SU-DHL-6 (cell line): ENCODE measurements around the gene RALY.

Source experiments
- H2AFZ ChIP-seq: fragments of 200-600 bp; sonication (generic); 2 replicates; pipeline ENCODE4 v1.6.1; 2014; ENCODE audit warnings: low read depth, mild to moderate bottlenecking, moderate library complexity, mixed read lengths, antibody characterized with exemption, low read length; ENCODE audit not compliant: severe bottlenecking
- H3F3A ChIP-seq: fragments of 200-600 bp; shearing (Covaris generic); 2 replicates; pipeline ENCODE4 v1.6.0; 2016; ENCODE audit warnings: antibody characterized with exemption, mild to moderate bottlenecking; ENCODE audit not compliant: insufficient read depth
- H3K27ac ChIP-seq: fragments of 200-600 bp; sonication (generic); 2 replicates; pipeline ENCODE4 v1.5.1; 2016; ENCODE audit warnings: low read depth, mild to moderate bottlenecking, low read length, moderate library complexity, mixed read lengths
- H3K27me3 ChIP-seq: fragments of 200-600 bp; sonication (generic), shearing (Covaris generic); 2 replicates; pipeline ENCODE4 v1.6.0; 2014; ENCODE audit warnings: mild to moderate bottlenecking, low read length
- H3K36me3 ChIP-seq: fragments of 200-600 bp; sonication (generic); 2 replicates; pipeline ENCODE4 v1.6.1; 2014; ENCODE audit warnings: mild to moderate bottlenecking, low read length, mixed read lengths
- H3K4me2 ChIP-seq: fragments of 300-600, 200-600 bp; shearing (Covaris generic), sonication (generic); 2 replicates; pipeline ENCODE4 v1.6.0; 2014; ENCODE audit warnings: low read length, low read depth, mild to moderate bottlenecking; ENCODE audit not compliant: poor library complexity, severe bottlenecking
- H3K4me3 ChIP-seq: fragments of 200-600 bp; sonication (generic); 2 replicates; pipeline ENCODE4 v1.5.1; 2014; ENCODE audit warnings: antibody characterized with exemption, low read length, mild to moderate bottlenecking, mixed read lengths; ENCODE audit not compliant: insufficient read depth, poor library complexity, severe bottlenecking
- H3K79me2 ChIP-seq: fragments of 200-600 bp; sonication (generic); 2 replicates; pipeline ENCODE4 v1.6.1; 2014; ENCODE audit warnings: mild to moderate bottlenecking, low read length, moderate library complexity; ENCODE audit not compliant: insufficient read depth
- H3K9ac ChIP-seq: fragments of 200-600 bp; sonication (generic); 2 replicates; pipeline ENCODE4 v1.7.0; 2014; ENCODE audit warnings: mild to moderate bottlenecking, low read length
- H3K9me2 ChIP-seq: fragments of 200-600 bp; sonication (generic); replicated peaks from 2 replicates; pipeline ENCODE4 v1.6.1; 2014; ENCODE audit warnings: low read length; ENCODE audit not compliant: insufficient read depth
- H3K9me3 ChIP-seq: fragments of 200-600 bp; sonication (generic); 2 replicates; pipeline ENCODE4 v1.6.1; 2014; ENCODE audit warnings: low read length, mixed read lengths; ENCODE audit not compliant: insufficient read depth
- H4K20me1 ChIP-seq: fragments of 200-600 bp; sonication (generic); 2 replicates; pipeline ENCODE4 v1.6.1; 2014; ENCODE audit warnings: low read depth, mild to moderate bottlenecking, antibody characterized with exemption, low read length, moderate library complexity, mixed read lengths
- CTCF ChIP-seq: fragments of 200-600 bp; sonication (generic); IDR thresholded peaks from one replicate; pipeline ENCODE4 v1.5.1; 2017; ENCODE audit warnings: antibody characterized with exemption, mild to moderate bottlenecking, low read length, moderate library complexity; ENCODE audit not compliant: insufficient read depth, poor library complexity, severe bottlenecking
- EZH2phosphoT487 ChIP-seq: fragments of 200-600 bp; sonication (generic), shearing (Covaris generic); conservative IDR thresholded peaks from 2 replicates; pipeline ENCODE4 v1.6.1; 2018; ENCODE audit warnings: mild to moderate bottlenecking, antibody characterized with exemption, low read length, moderate library complexity, mixed read lengths

The RALY gene

GRCh38 chr20:34082232-34082887, 88.6 kb downstream of the RALY start:
- no peak overlapping the region for H2AFZ ChIP-seq
- H3K79me2 ChIP-seq: no peaks in the 10 kb centered on the region
- no peaks in the 10 kb centered on the region for H3K27me3 ChIP-seq
- H3K4me3 ChIP-seq: no peak overlapping the region
- no peaks in the 10 kb centered on the region for H3K9me3 ChIP-seq
- H4K20me1 ChIP-seq: peaks cover 3% of the 10 kb centered on the region; the same call in 1 of the 2 replicates
- H3K27ac ChIP-seq: no peak overlapping the region
- H3K9ac ChIP-seq: no peak overlapping the region
- H3K36me3 ChIP-seq: peaks cover 3% of the 10 kb centered on the region; the same call in 1 of the 2 replicates
- H3F3A ChIP-seq: peaks cover 25% of the 10 kb centered on the region
- H3K9me2 ChIP-seq: no peaks in the 10 kb centered on the region
- TF ChIP-seq EZH2phosphoT487 (no peak), CTCF (no peak)
- H3K4me2 ChIP-seq: no peak overlapping the region

- peaks cover 5% of the 10 kb centered on the region; the same call in 1 of the 2 replicates for H3K36me3 ChIP-seq
- H3K4me3 ChIP-seq: no peak overlapping the region
- no peaks in the 10 kb centered on the region for H3K27me3 ChIP-seq
- TF ChIP-seq CTCF (no peak), EZH2phosphoT487 (no peak)
- no peak overlapping the region for H3K9ac ChIP-seq
- peaks cover 3% of the 10 kb centered on the region; the same call in 1 of the 2 replicates for H4K20me1 ChIP-seq
- no peak overlapping the region for H3K4me2 ChIP-seq
- H3K79me2 ChIP-seq: no peaks in the 10 kb centered on the region
- H3F3A ChIP-seq: peaks cover 29% of the 10 kb centered on the region
- H2AFZ ChIP-seq: no peak overlapping the region
- H3K9me3 ChIP-seq: no peaks in the 10 kb centered on the region
- H3K27ac ChIP-seq: no peak overlapping the region
- H3K9me2 ChIP-seq: no peaks in the 10 kb centered on the region
These were observed 89.4 kb downstream of the RALY start for GRCh38 chr20:34083137-34083536.

- TF ChIP-seq CTCF: no peak
- no peak for TF ChIP-seq EZH2phosphoT487
- H3K9me3 ChIP-seq: no peaks in the 10 kb centered on the region
- no peaks in the 10 kb centered on the region for H3K27me3 ChIP-seq
- no peak overlapping the region for H2AFZ ChIP-seq
- H3K9me2 ChIP-seq: no peaks in the 10 kb centered on the region
- peaks cover 9% of the 10 kb centered on the region; the same call in 1 of the 2 replicates for H3K36me3 ChIP-seq
- H3K27ac ChIP-seq: no peak overlapping the region; the same call in 1 of the 2 replicates
- no peak overlapping the region for H3K4me3 ChIP-seq
- no peaks in the 10 kb centered on the region for H3K79me2 ChIP-seq
- no peak overlapping the region for H3K9ac ChIP-seq
- H3K4me2 ChIP-seq: no peak overlapping the region
- peaks cover 3% of the 10 kb centered on the region; the same call in 1 of the 2 replicates for H4K20me1 ChIP-seq
- H3F3A ChIP-seq: peaks cover 35% of the 10 kb centered on the region
These were observed 90.1 kb downstream of the RALY start for GRCh38 chr20:34083781-34084180.
